ENCODE results near the gene SLC6A19.

- TF ChIP-seq EZH2 (IDR thresholded peaks at IDR 0.05; ENCODE audit: borderline replicate concordance): no peak
- TF ChIP-seq CTCF (IDR thresholded peaks at IDR 0.05; ENCODE audit: poor library complexity): no peak
- no peak for TF ChIP-seq EZH2phosphoT487 (IDR thresholded peaks at IDR 0.05; ENCODE audit: low read depth, severe bottlenecking, unreplicated experiment)
Measured at GRCh38 chr5:1259806-1260480, 58.5 kb downstream of the SLC6A19 start.
